Parietal lobe (tissue), 1 donor: ENCODE data around the gene SPATA25. TPM values are rescaled to one million over a fixed set of nuclear protein-coding genes. Genes with fewer than 3 reads are reported as not detected.

ENCODE experiments used
- total RNA-seq: library from RNA; depleted of rRNA; stranded (reverse); fragments of >200 nt; gene quantifications from one replicate; pipeline ENCODE4 v1.2.3, GENCODE V29; 2014

SPATA25 gene, protein sequence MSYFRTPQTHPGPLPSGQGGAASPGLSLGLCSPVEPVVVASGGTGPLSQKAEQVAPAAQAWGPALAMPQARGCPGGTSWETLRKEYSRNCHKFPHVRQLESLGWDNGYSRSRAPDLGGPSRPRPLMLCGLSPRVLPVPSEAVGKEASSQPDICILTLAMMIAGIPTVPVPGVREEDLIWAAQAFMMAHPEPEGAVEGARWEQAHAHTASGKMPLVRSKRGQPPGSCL
- total RNA-seq = 4.4 TPM

DNA sequence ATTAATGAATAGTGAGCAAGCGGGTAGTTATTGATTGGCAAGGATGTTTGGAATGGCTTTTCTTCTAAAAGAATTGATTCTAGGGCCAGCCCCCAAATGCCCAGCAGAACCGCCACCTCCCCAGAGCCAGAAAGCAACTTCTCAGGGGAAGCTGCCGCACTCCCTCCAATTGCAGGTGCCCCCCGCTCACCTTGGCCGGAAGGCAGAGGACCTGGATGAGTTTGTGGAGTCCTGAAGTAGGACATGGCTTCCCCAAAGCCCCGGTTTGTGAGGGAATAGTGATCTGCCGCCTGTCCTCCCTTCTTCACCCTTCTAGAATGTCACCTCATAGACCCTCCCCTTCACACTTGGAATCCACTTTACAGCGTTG lies at the start of gene SPATA25:
Gene SPATA25 (minus strand): TSS at position 277 of the 370 bp plus-strand sequence. CDS start 32 bp downstream, at position 245.

DNA sequence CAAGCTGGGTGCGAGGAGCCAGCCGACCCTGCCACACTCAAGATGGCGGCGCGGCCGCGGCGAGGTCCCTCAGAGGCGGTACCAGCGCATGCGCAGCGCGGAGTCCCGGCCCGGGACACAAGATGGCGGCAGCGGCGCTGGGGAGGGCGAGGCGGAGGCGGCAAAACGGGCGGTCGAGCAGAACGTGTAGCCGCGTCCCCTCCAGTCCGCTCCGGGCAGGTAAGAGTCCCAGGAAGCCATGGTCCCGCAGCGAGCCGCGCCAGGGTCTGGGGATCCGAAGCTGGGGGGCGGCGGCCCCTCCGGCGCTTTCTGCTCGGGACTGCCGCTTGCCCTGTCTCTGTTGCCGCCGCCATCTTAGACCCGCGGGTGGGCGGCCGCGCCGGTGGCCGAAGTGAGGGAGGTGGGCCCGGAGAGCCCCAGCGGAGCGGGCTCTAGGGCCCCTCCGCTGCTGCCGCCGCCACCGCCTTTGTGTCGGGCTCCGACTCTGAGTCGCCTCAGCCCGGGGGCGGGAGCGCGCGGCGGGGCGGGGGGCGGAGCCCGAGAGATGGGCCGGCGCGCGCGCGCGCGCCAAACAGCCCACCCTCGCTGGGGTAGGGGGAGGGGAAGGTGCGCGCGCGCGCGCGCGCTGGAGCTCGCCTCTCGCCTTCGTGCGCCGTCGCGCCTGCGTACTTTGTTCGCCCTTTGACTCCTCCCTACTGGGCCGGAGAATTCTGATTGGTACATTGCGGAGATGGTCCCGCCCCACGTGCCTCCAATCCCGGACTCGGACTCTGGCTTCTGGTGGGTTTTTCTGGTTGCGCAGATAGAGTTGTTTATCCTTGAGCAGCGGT lies 47.4 kb upstream of the SPATA25 start, which contains the start of gene PCIF1:
Gene PCIF1 (plus strand): TSS at position 98 of the 830 bp plus-strand sequence. CDS start 4,317 bp downstream, outside the sequence.

DNA sequence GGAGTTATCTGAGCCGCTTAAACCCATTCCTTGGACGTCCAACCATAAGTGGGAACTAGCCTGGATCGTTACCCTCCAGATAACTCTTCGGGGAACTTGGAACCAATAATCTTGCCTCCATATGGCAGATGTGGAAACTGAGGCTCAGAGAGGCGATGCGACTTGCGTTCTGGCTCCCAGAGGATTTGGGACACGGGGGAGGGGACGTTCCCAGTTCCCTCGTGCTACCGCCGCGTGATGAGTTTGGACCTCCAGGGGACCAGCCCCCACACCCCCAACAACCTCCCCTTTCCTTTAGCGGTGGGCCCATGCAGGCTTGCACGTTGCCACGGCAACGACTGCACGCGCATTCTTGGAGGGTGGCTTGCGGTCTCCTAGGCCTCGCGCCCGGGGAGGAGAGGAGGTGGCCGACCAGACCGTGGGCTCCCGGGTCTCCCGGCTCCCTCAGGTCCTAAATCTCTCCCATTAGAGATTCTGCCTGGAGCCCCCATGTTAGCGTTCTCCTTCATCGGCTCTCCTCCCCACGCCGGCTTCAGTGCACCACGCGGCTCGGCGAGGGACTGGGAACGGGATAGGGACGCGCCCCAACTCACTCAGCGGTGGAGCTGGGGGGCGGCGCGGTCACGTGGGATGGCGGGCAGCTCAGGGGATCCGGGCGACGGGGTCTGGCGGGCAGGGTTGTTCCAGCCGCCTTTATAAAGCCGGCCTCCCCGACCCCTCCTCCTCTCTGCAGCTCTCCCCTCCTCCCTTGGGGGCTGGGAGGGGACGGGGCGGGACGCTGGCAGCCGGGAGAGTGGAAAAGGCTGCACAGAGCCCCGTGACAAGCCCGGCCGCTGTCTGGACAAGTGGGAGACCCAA lies 24.3 kb upstream of the SPATA25 start, which contains the start of gene PLTP:
Gene PLTP (minus strand): TSS at position 670 of the 858 bp plus-strand sequence. CDS start 703 bp downstream, outside the sequence.

DNA sequence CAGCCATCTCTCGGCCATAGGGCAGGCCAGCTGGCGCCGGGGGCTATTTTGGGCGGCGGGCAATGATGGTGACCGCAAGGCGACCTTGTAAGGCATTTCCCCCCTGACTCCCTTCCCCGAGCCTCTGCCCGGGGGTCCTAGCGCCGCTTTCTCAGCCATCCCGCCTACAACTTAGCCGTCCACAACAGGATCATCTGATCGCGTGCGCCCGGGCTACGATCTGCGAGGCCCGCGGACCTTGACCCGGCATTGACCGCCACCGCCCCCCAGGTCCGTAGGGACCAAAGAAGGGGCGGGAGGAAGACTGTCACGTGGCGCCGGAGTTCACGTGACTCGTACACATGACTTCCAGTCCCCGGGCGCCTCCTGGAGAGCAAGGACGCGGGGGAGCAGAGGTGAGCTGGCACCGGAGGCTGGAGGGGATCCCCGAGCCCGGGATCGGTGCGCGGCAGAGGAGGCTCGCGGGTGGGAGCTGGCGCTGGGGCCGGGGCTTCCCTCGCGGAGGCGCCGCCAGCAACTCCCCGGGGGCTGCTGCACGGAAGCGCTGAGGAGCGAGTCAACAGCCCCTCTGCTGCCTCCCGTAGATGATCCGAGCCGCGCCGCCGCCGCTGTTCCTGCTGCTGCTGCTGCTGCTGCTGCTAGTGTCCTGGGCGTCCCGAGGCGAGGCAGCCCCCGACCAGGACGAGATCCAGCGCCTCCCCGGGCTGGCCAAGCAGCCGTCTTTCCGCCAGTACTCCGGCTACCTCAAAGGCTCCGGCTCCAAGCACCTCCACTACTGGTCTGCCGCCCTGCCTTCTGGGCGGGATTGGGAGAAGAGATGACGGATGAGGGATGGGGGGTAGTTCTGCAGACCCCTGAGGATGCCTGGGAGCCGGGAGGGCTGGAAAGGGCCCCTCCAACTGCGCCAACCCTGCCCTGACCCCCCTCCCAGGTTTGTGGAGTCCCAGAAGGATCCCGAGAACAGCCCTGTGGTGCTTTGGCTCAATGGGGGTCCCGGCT lies 3.9 kb upstream of the SPATA25 start, which contains the start of the genes CTSA and NEURL2:
Gene CTSA (plus strand): TSS at position 351 of the 999 bp plus-strand sequence. CDS start 234 bp downstream, at position 585.
Gene NEURL2 (minus strand): TSS at position 224 of the 999 bp plus-strand sequence. CDS start 217 bp downstream, at position 7.

DNA sequence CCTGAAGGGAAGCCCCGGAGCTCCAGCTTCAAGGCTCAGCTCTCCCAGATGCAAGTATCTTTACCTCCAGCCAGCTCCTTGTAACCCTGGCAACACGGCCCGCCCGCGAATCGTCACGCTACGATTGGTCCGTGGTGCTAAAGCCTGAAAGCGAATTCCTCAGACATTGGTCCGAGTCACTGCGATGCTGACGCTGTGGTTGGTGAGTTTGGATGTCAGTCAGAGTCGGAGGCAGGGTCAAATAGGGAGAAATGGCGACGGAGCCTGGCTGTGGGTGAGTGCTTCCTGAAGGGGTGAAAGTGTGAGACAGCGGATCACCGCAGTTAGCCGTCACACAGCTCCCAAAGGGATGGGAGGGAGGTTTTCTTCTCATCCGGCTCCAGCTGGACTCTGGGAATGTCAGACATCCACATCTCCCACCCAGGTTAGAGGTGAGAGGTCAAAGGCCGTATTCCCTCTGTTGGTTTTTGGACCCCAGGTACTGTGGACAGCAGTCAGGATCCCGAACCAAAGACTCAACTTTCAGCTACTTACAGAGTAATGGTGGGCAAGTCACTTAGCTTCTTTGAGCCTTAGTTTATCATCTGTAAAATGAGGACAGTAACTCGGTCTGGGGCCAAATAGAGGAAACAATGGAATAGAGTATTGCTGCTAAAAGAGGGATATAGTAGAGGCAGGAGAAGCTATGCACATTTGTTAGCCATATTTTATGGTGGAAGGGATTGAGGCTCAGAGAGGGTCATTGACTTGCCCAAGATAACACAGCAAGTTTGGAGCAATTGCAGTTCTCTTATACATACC lies 6.2 kb downstream of the SPATA25 start, which contains the start of gene ZSWIM1:
Gene ZSWIM1 (plus strand): TSS at position 240 of the 801 bp plus-strand sequence. CDS start 1,366 bp downstream, outside the sequence.

DNA sequence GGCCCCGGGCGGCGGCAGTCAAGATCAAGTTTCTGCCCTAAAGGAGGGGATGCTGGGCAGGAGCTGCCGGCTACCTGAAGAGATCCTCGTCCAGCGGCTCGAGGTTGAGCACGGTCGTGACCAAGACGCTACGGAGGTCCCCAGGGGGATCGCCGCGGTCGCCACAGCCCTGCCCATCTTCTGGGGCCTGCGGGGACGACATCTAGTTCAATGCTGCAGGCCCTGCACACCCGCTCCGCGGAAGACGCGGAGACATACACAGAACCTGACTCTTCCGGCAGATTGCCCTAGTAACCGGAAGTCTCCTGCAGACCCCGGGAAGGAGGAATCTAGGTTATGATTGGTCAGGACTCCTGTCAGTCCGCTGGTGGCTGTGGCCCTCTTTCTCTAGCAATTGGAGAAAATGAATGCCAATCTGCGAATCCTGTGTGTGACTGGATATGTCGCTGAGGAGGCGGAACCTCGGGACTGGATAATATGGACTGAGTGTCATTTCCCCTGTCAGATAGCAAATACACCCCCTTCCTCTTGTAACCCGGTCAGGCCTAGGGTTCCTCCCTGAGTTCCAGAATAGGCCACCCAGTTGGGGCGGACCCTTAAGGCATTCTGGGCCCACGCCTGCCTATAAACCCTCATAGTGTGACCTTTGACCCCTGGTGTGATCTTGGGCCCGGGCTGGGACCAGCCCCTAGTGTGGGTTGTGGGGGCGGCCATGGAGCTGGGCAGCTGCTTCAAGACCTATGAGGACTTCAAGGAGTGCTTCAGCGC lies 30.1 kb downstream of the SPATA25 start, which contains the start of the genes ACOT8 and ZSWIM3:
Gene ACOT8 (minus strand): TSS at position 279 of the 768 bp plus-strand sequence. CDS start 77 bp downstream, at position 202.
Gene ZSWIM3 (plus strand): TSS at position 501 of the 768 bp plus-strand sequence. CDS start 212 bp downstream, at position 713.

Other genes starting within 250 kb of the SPATA25 start
- gene WFDC11, start 217.4 kb downstream of the SPATA25 start, total RNA-seq = not detected
- gene WFDC13, start 185.6 kb downstream of the SPATA25 start, total RNA-seq = not detected
- not detected for gene WFDC10B, start 182.6 kb downstream of the SPATA25 start, total RNA-seq
- not detected for gene SPINT4, start 165.3 kb downstream of the SPATA25 start, total RNA-seq
- not detected for gene WFDC3, start 95.7 kb downstream of the SPATA25 start, total RNA-seq
- 10.0 TPM for gene DNTTIP1, start 95.7 kb downstream of the SPATA25 start, total RNA-seq
- 10.6 TPM for gene UBE2C, start 75.0 kb downstream of the SPATA25 start, total RNA-seq
- gene TNNC2, start 60.3 kb downstream of the SPATA25 start, total RNA-seq = not detected
- 21.3 TPM for gene SNX21, start 53.8 kb downstream of the SPATA25 start, total RNA-seq
- 33.2 TPM for gene ACOT8, start 30.2 kb downstream of the SPATA25 start, total RNA-seq
- gene ZSWIM3, start 30.0 kb downstream of the SPATA25 start, total RNA-seq = 14.4 TPM
- gene ZSWIM1, start 6.4 kb downstream of the SPATA25 start, total RNA-seq = 7.8 TPM
- gene NEURL2, start 3.6 kb upstream of the SPATA25 start, total RNA-seq = 6.9 TPM
- 21.9 TPM for gene CTSA, start 3.7 kb upstream of the SPATA25 start, total RNA-seq
- gene PLTP, start 24.5 kb upstream of the SPATA25 start, total RNA-seq = 13.5 TPM
- gene PCIF1, start 47.1 kb upstream of the SPATA25 start, total RNA-seq = 23.8 TPM
- gene ZNF335, start 84.6 kb upstream of the SPATA25 start, total RNA-seq = 31.0 TPM
- not detected for gene MMP9, start 121.3 kb upstream of the SPATA25 start, total RNA-seq
- gene SLC12A5, start 141.6 kb upstream of the SPATA25 start, total RNA-seq = 33.8 TPM
- gene NCOA5, start 202.3 kb upstream of the SPATA25 start, total RNA-seq = 28.2 TPM
- 0.31 TPM for gene CD40, start 230.7 kb upstream of the SPATA25 start, total RNA-seq